GM19455 (cell line): ENCODE data around the gene EGFR.
"Not testable (repeated sequence)": the region's sequence is repeated elsewhere in the genome, so short reads cannot be mapped to it uniquely, and the experiment has no call there.

ENCODE experiments used
- ATAC-seq: cut with Tn5 transposase; IDR thresholded peaks from one replicate; pipeline ENCODE4 v1.9.1; 2021; ENCODE audit not compliant: unreplicated experiment

The EGFR gene

DNA sequence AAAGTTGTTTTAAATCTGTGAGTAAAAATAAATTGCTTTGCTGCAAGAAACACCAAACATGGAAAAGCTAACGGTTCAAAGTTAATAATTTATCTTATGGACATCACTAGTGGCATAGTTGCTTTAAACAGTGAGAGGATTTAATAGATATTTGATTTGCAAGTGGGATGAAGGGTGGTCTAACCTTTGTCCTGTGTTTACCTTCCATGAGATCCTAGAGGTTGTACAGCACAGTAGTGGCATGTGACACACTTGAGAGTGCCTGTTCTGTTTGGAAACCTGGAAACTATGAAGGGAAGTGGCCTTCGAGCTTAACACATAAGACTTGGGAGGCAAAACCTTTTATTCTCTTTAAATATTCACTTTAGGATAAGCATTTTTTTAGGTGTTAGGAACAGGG is 16.0 kb downstream of the EGFR start:
- no peak for ATAC-seq

DNA sequence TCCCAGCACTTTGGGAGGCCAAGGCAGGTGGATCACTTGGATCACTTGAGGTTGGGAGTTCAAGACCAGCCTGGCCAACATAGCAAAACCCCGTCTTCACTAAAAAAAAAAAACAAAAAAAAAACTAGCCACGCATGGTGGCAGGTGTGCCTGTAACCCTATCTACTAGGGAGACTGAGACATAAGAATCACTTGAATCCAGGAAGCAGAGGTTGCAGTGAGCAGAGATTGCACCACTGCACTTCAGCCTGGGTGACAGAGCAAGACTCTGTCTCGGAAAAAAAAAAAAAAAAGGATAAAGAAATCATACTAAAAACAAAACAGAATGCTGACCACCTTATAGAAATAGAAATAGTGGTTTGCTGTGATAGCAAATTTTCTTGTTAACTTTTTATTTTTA is 16.6 kb downstream of the EGFR start:
- ATAC-seq, result not testable (repeated sequence)

DNA sequence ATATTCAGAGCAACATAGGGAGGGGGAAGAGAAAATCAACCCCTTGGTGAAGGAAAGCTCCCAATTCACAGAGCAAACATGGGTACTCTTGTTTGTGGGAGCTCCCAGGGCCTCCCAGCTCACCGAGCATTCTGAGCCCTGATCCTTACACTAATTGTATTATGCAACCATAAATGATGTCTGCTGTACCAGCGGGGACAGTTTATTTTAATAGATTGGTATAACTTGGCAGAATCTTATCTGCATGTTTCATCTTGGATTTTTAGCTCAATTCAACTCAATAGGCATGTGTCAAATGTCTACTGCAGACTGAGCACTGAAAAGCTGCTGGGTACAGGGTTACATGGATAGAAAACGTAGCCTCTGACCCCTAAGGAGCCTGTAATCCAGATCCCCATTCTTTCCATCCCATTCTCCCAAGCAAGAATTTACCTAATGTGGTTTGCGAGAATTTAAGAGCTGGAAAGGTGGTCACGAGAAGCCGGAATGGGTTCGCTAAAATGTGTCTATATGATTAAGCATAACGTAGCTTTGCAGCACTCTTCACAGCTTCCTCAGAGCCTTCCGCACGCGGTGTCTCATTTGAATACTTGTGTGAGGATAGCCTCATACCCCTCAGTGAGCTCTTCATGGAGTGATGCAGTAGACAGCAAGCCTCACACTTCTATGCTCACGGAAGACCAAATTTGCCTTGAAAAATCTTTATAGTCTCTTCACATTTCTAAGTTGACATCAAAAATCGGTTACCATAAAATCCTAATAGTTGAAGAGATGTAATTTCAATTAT is 18.3 kb downstream of the EGFR start:
- ATAC-seq, result no peak

DNA sequence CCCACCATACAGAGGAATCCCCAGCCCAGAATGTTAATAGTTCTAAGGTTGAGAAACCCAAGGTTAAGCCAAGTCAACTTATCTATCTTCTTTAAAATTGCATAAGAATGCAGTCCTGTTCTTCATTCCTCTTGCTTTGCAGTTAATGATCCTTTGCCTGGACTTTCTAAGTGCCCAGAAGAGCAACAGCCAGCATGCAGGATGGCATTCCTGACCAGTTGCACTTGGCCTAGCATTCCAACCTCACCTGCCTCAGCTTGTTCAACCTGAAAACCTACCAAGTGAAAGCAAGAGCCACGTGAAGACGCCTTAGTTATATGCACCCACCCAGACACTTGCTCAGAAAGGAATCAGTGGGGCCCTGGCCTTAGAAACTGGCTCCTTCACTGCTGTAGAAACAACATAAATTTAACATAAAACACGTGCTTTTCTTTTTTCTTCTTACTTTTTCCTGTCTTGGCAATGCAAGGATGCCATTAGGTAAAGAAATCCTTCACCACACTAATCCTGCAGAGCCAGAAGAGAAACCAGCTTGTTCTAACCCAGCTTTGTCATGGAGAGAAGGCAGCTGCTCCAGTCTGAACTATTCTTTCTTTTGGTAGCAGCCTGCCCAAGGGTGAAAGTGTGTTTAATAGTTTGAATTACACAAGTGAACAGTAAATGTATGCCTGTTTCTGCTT is 25.0 kb downstream of the EGFR start:
- ATAC-seq, result no peak

DNA sequence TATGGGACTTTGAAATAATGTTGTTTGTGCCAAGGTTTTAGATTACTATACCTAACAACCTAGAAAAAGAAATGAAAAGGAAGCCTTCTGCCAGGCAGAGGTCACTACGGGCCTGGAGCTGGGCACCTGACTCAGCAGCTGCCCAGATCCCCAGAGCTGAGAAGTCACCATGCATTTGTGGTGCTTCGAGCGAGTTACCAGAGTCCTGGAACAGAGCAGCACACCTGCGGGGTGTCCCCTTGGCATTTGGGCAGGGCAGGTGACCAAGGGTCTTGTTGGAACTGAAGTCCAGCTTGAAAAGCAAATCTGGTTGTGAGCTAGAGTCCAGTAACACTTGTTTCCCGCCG is 25.5 kb downstream of the EGFR start:
- ATAC-seq, result no peak

DNA sequence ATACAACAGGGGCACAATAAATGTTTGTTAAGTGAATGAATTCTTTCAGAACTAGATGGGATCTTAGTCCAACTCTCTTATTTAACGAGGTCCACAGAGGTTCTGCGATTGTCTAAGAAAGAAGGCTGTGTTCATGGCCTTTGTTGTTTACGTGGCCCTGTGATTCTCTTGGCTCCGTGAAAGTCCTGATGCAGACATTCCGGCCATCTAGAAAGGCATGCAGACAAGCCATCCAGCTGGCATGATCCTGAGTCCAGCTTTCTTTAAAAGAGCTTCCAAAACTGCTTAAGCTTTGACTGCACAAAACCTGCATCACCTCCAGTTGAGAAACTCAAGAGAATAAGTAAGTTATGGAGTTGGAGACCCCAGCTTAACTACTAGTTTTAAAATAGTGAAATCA is 26.0 kb downstream of the EGFR start:
- no peak for ATAC-seq

DNA sequence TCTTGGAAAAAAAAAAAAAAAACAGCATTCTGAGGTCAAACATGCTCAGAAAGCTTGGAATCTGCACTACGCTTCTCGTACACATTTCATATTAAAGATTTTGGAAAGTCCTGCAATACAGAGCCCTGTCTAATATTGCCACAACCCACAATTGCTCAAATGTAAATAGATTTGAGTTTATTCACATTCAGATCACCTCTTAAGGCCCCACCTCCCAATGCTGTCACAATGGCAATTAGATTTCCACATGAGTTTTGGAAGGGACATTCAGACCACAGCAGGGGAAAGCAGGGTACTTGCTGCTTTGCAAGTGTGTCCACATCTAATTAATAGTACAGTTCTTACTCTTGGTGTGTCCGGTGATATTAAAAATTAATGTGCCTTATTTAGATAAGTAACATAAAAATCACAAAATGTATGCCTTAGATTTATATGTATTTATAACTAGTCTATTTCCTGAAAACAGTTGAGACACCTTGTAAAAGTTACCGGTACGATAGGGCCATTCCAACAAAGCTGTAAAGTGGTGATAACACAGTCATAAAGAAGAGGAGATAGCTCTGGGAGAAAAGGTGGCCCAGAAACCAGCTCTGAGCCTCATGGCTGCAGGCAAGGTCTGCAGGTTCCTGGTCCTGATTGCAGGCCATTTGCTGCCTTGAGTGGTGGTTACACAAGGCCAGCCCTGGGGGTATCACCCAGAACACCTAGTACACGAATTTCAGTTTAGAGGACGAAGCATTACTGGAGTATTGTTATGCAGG is 27.9 kb downstream of the EGFR start:
- ATAC-seq, result no peak

DNA sequence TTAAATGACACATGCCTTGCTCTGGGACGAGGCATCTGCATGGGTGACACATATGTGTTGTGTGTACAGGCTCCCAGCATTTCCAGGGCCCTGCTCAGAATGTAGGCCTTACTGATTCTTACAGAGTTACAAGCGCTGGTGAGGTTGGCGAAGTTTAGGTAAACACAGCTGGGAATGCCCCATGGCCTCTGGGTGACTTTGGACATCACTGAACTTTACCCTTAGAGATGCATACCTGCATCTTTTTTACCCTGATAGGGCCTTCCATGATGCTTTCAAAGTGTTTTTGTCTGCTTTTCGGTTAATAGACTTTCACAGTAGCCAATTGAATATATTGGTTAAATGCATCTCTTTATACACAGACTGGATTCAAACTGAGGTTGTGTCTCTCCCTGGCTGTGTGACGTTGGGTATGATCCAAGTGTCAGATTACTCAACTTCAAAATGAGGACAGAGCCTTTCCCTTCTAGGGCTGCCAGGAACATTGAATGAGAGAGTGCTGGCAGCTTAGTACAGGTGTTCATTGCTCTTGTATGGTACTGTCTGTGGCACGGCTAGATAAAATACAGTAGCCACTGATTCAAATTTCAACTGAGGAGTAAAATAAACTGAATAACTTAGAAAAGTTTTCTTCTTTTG is 29.5 kb downstream of the EGFR start:
- no peak for ATAC-seq

DNA sequence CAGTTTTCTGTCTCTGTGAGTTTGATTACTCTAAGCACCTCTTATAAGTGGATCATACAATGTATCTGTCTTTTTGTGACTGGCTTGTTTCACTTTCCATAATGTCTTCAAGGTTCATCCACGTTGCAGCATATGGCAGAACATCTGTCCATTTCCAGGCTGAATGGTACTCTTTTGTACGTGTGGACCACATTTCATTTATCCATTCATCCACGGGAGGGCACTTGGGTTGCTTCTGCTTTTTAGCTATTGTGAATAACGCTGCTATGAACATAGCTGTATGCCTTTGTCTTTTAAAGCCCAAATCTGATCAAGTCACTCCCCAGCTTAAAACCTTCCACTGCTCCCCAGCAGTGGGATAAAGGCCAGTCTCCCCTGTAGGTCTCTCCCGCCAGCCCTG is 31.5 kb downstream of the EGFR start:
- ATAC-seq, result no peak

DNA sequence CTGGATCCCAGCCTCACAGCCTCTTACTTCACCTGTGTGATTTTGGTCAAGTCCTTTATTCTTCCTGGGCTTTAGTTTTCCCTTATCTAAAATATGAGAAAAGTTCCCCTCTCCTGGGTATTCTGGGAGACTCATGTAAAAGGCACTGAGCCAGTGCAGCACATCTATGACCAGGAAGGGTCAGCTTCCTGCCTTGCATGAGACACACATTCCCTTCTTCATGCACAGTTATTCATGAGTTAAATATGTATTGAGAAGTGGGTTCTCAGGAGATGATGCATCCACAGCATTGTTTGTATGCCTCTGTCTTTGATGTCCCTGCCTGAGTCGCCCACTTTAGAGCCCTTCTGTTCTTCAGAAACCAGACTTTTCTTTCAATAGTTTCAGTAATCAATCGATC is 33.3 kb downstream of the EGFR start:
- ATAC-seq, result no peak

DNA sequence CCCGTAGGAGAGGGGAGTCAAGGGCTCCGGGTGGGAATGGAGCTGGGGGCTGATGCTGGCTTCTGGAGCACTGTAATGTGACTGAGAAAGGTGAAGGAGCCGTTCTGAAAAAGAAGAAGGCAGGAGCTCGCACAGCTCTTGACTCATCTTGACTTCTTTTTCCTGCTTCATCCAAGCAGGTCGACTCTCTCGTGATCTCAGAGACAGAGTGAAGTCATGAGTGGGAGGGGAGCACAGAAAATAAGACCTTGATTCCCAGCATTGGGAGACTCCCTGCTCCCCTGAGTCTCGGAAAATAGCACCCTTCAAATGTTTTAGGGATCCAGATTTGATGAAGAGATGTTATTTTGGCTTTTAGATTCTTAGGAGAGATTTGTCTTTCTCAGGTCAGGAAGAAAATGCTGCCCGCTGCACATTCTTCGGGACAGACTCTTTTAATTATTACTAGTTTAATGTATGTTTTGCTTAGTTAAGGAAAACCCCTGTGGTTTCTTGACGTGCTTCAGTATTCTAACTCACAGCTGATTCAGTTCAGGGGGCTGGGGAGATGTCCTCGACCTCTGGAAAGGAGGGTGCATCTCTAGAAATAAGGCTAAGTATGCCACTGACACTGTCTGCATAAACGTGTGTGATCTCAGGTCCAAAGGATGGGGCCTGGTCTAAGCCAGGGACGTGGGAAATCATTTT is 34.1 kb downstream of the EGFR start:
- no peak for ATAC-seq

DNA sequence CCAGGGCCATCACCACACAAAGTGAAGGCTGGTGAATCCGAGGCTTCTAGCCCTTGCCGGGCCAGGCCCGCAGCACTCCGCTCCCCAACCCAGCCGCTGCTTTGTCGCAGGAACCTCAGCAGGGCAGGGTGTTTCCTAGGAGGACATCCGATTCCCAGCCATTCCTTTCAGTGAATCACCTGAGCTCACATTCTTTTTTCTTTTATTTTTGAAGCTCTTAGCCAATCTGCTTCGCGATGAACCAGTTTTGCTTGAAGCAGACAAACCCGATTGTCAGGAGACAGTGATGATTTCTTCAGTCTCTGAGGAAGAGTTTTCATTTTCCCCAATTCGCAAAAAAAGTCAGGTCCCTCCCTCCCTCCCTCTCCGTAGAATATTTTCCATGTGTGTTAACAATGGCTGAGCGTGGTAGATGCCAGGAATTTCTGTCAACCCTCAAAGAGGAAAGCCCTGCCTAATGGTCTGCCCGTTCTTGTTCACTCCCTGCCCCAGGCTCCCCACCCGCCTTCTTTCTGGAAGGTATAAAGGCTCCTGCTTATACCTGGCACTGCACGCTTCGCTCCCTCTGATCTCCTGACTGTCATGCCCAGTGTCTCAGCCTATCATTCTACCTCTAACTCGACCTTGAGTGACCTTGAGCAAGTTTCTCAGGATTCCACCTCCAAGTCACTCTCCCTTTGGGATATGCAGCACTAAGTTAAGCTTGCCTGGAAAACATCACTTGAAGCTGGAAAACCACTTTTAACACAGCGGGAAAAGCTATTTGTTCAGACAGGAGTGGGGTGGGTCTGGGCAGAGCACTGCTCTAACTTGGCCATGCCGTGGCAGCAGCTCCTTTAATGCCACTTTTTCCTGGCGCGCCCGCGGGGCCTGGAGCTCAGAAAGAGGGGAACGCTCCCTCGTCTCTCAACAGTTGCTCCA is 35.1 kb downstream of the EGFR start:
- ATAC-seq, result no peak

DNA sequence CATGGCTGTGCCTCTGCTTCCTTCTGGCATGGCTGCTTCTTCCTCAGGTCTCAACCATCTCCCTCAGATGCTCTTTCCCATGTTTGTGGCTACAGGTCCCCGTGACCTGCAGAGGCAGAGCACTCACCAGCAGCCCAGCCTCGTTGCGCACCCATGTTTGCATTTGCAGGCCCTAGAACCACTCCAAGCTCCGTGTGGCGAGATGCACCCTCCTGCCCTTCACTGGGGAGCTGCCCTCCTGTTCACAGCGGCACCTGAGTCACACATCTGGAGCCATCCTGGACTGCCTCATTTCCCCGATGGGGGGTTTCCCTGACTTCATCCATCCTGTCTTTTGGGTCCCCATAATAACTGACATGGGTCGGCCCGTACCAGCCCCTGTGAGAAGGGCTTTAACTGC is 35.9 kb downstream of the EGFR start:
- no peak for ATAC-seq

DNA sequence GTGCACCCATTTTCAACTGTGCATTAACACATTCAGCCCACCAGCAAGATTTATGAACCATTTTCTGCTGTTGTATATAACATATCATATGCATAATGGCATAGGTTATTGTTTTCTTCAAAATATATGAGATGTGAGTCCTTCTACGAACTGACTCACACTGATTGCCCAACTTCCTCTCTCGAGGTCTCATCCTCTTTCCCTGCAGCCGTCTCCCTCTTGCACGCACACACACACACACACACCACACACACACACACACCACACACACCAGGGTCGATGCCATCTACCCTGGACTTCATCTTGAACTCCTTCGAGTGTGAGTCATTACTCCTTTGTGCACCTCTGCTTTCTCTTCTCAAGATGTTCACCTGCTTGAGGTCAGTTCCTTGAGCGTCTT is 36.7 kb downstream of the EGFR start:
- no peak for ATAC-seq

DNA sequence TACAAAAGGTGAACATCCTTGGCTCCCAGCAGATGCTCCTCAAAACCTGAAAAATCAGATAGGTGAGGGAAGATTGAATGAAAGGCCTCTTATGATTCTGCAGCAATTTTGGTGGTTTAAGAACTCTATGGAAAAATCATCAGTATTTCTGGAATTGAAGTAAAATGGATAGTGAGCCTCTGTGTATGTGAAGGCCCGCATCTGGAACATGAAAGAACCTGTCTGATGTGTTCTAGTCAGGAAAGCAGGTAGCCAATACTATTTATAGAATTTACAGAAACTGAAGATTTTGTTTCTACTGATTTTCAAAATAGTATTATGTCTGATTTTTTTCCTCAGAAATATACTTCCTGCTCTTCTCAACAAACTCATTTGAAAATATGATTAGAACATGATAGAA is 37.3 kb downstream of the EGFR start:
- no peak for ATAC-seq

DNA sequence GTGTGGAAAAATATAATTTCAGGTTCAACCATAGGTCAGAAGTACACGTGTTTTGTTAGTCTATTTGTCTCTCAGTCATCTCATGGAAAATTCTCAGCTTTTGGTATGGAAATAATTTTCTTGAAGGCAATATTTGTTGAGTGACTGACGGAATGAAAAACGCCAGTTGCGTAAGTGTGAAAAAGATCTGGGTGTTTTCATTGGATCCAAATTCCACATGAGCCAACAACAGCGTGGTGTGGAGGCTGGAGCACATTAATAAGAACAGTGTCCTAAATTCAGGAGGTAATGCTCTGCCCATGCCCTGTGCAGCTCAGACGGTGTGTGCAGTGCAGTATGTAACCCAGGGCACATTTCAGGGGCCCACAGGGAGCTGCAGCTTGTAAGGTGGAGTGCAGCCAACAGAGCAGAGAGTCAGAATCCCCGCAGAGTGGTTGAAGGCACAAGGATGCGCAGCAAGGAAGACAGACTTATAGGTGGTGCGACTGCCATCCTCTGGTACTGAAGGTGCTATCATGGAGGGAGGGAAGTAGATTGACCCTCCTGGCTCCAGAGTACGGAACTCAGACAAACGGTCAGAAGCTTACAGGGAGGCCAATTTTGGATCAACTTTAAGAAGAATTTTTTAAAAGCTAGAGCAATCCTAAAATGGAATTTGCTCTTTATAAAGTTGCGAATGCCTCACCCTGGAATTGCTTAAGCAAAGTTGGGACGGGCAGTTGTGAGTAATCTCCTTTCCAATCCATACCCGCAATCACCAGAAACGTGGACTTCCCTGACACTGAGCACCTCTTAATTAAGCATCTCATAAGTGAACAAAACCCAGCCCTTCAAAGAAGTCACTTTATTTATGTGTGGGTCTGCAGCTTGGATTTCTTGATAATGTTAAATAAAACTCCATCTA is 38.0 kb downstream of the EGFR start:
- no peak for ATAC-seq

DNA sequence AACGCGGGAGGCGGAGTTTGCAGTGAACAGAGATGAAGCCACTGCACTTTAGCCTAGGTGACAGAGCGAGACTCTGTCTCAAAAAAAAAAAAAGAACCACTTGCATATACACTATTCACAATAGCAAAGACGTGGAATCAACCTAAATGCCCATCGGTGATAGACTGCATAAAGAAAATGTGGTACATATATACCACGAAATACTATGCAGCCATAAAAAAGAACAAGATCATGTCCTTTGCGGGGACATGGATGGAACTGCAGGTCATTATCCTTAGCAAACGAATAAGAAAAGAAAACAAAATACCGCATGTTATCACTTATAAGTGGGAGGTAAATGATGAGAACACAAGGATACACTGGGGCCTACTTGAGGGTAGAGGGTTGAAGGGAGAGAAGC is 39.5 kb downstream of the EGFR start:
- no peak for ATAC-seq

DNA sequence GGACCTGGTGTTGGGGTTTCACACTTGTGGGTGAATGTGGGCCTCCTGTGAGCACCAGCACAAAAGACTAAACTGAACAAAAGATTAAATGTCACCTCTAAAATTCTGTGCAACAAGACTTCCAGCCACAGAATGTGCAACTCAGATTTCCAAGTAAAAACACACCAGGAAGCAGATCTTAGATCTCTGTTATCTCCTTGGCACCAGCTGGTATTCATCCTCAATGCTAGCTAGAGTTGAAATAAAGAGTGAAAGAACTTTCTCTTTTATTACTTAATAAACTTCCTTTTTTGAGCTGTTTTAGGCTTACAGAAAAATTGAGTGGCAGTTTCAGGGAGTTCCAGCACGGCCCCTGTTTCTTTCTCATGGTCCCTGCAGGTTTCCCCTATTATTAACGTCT is 40.2 kb downstream of the EGFR start:
- no peak for ATAC-seq

DNA sequence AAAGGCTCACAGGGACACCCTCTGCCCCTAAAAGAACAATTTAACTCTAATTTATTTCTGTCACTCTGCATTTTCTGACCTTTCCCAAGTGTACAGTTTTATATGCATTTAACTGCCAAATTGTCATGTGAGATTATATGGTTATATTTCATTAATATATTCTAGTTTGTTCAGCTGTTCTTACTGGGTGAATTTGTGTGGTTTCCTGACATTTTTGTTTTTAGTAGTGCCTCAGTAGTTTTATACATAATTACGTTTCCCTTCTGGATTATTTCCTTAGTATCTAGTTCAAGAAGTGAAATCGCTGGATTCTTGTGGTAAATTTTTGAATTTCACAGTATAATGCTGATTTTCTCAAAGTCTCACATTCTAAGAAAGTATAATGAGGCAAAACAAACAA is 41.3 kb downstream of the EGFR start:
- no peak for ATAC-seq
